Raji (cell line): ENCODE data around the gene C11orf87.

Experiments
- POLR2A ChIP-seq: IDR thresholded peaks from 2 replicates; pipeline ENCODE4 v1.6.1; 2011; ENCODE audit warnings: low read depth, low read length, control low read depth; ENCODE audit not compliant: insufficient read depth

Gene C11orf87

DNA sequence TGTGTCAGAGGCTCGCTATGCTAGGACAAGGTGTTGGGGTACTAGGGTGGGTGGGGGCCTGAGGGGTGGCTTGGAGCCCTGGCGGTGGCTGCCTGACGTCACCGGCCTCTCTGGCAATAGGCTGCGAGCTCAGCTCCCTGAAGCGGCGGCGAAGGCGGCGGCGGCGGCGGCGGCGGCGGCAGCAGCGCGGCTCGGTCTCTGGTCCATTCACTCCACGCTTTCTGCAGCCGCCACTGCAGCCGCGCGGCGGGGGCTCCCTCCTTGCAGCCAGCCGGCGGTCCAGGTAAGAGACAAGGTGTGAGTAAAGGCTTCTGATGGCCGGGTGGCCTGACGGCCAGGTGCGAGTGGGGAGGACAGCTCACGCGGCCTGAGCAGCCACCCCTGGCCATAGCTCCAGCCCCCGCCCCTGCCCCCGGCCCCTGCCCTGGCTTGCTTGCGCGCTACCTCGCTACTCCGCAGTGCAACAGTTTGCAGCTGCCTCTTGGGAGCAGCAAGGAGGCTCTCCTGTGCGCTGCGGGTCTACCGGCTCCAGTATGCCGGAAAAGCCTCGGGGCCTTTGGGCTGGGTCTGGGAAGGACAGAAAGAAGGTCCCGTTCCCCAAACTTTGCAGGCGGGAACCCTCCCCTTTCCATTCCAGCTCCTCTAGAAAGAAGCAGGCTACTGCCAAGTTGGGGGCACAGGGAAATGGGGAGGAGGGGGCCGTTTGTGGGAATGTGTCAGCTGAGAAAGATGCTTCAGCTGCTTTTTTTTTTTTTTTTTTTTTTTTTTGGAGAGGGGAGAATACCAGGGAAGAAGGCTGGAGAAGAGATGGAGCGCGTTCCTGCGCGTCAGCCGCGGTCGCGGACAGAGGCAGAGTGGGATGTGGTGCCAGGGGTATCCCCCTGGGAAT is at the start of gene C11orf87:
Gene C11orf87 (plus strand): TSS at position 210 of the 889 bp plus-strand sequence. CDS start 1,444 bp downstream, outside the sequence.
- TF ChIP-seq POLR2A, result no peak

DNA sequence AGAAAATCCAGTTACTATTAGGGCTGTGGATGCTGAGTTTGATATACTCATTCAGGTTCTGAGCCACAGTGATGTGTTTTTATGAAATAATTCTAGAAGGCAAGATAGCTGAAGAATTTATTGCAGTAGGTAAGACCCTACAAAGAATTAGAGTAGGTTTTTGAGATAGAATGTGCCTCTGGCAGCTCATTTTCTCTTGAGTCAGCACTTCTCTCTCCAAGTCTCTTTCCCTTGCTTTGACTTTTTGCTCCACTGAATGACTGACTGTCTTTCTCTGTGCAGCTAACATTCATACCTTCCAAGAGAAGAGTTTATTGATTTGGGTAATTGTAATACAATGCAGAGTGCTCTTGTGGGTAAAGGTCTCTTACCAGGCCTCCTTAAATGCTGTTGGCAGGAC is 48.0 kb upstream of the C11orf87 start:
- TF ChIP-seq POLR2A, result no peak

DNA sequence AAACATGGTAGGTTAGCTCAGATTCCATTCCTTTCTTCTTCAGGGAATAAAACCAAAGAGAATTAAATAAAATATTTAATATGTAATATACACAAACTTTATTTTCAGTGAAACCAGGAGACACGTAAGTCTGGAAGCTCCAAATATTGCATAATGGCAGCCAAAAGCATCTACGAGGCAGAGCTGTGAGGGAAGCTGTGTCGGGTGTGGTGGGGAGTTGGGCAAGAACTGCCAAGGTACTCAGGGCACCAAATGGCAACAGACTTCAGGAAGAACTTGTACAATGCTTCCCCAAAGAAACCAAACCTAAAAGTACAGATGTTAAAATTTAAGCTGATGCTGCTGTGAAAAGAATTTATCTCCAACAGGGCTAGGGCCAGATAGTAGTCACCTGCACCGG is 47.5 kb upstream of the C11orf87 start:
- TF ChIP-seq POLR2A, result no peak

DNA sequence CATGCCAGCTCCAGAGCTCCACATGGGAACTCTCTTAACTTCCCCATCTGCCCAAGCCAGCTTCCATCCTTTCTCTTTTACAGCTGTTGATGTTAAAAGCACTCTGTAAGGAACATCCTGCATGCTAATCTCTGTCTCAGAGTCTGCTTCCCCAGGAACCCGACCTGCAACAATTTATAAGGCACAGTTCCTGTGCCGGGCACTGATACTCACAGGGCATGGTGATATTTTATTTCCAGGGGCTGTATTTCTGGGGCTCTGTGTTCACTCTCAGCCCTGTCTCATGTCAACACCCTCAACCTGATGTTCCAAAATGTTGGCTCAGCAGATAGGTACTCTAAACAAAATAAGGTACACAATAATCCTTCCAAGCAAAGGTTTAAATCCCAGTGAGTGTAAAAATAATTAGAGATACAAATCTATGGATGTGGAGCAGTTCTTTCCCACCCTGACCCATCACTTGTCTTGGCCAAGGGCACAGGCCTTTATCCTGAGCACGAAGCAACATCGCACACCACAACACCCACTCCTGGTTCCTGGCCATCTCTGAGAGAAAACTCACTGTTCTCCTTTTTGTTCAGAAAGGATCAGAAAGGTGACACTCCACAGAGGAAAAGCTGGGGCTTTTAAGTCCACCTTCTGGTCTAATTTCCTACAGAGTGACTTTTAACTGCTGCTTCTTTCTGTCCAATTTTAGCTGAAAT is 44.8 kb upstream of the C11orf87 start:
- TF ChIP-seq POLR2A, result no peak

DNA sequence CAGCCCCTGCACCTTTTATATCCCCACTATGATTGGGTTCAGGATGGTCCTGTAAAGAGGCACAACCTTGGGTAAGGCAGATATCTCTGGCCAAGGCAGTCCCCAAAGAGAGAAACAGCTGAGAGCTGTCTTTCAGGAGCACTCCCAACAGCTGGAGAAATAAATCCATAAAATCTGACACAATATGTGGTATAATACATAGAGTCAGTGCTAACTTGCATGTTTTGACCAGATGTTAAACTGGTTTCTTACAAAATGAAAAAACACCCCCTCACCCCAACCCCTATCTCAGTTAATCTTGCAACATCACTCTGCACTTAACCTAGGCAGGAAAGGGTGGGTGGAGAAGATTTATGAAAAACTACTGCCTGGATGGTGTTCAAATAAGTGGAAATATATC is 44.0 kb upstream of the C11orf87 start:
- no peak for TF ChIP-seq POLR2A

DNA sequence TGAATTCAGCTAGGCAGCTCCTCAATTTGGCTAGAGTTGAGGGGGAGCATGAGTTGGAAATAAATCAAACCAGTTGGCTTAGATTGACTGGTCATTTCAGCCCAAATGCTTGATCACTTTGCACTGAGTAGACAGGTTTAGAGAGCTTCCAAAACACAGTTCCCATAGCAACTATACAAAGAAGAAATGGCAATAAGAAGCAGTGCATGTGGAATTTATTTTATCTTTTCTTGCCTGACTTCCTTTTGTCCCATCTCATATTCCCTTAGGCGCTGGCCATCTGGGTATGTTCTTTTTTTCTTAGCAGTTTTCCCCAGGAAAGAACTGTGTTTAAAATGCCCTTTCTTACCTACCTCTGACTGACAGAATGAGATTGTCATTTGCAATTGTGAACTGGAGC is 38.7 kb upstream of the C11orf87 start:
- no peak for TF ChIP-seq POLR2A

DNA sequence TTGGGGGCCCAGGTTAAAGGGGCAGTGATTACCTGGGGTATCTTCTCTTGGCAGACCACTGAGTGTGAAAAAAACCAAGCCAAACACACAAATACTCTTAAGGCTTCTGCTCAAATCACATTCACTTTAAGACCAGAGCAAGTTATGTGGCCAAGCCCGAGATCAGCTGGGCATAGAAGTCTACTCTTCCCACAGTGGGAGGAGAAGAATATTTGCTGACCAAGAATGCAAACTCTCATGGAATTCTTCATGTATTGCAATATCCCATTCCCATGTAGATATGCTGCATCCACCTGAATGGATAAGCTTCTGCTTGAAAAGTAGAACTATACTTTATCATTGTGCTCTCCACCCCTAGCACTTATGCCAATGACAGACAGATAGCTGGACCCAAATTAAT is 37.1 kb upstream of the C11orf87 start:
- TF ChIP-seq POLR2A, result no peak

DNA sequence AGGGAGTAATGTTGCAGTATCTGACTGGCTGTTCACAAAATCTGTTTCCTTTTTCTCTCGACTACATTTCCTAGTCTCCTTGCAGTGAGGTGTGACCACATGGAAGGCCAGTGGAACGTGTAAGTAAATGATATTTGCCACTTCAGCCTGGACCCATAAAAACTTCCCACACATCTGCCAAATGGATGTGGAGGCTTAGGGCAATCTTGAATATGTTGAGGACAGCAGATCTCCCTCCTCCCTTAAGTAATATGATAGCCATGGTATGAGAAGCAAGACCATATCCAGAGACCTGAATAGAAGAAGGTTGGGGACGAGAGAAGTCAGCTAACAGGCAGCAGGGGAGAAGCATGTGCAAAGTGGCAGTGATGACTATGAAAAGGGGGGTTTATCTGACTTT is 33.0 kb upstream of the C11orf87 start:
- TF ChIP-seq POLR2A, result no peak

DNA sequence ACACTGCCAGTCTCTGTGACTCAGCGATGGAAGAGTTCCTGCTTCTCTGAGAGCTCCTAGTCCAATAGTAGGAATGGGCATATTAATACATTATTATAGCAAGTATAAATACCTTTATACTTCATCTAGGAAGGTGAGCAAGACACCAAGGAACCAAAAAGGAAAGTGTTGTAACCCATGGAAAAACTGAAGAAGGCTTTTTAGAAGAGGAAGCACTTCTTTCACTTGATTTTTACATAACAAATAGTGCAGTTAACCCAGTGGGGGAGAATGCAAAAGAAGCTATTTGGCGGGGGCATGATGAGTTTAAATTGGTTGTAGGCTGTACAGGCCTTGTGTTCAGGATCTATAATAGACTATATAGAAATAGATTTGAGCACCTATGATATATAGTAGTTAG is 31.2 kb upstream of the C11orf87 start:
- TF ChIP-seq POLR2A, result no peak

DNA sequence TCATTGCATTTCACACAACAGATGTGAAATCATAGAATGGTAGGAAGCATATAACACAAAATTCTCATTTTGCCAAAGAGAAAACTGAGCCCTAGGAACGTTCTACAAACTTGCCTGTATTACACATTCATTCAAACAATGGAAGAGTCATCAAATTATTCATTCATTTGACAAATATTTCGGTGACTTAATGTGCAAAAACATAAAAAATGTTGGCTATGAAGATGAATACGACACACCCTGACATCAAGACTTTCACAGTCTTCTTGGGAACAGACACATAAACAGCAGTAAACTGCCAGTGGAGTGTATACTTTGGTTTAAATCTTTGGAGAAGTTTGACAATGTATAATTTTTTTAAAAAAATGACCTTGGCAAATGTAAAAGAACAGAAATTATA is 20.4 kb upstream of the C11orf87 start:
- no peak for TF ChIP-seq POLR2A

DNA sequence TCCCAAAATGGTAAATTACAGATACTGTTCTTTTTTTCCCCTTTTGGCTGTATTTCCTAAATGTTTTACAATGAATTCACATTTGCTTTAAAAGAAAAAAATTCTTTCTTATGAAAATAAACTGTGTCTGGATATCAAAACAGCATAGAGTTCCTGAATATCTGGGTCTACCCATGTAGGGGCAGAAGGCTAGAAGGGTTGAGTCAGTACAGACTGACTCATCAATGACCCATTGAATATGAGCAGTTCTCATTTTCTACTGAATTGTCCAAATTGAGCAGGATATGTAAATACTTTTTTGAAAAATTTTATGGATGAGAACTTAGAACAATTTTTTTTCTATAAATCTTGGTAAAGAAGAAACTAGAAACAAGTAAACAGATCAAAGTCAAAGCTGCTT is 16.3 kb upstream of the C11orf87 start:
- no peak for TF ChIP-seq POLR2A

DNA sequence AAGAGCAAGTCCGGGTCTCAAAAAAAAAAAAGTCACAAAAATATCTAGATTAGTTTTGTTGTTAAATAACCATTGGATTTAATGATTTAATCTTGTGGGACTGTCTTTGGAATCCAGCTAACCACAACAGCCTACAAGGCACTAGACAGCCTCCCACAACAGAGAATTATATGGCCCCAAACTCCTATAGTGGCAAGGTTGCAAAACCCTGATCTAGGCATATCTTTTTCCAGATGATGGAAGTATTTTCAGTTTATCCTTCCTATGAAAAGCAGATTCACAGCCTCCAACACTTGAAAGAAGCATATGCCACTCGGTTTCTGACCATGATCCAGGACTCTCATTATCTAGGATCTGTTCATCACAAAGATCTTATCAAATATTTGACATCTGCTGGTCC is 5.4 kb upstream of the C11orf87 start:
- TF ChIP-seq POLR2A, result no peak

DNA sequence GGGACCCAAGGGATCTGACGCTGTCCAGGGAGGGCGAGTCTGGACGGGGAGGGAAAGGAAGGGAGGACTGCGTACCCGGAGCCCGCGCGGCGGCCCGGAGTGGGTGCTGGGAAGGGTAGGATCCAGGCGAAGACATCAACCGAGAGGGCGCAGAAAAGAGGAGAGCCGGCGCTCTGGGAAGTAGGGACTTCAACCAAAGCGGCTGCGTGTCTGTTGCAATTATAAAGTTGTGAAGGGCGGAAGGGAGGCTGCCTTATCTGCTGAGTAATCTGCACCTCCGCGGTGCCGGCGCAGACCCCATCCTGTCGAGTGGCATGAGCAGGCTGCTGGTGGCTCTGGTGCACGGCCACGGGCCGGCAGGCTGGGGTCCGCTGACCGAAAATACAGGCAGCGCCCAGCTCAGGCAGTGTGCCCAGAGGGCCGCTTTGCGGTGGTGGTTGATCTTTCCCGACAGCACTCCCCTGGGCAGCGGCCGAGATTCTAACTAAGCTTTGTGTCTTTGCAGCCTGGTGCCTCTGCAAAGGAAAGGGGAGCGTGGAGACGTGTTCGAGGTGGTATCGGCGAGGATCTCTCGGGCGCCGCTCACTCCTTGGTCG is 978 bp downstream of the C11orf87 start:
- TF ChIP-seq POLR2A, result no peak

DNA sequence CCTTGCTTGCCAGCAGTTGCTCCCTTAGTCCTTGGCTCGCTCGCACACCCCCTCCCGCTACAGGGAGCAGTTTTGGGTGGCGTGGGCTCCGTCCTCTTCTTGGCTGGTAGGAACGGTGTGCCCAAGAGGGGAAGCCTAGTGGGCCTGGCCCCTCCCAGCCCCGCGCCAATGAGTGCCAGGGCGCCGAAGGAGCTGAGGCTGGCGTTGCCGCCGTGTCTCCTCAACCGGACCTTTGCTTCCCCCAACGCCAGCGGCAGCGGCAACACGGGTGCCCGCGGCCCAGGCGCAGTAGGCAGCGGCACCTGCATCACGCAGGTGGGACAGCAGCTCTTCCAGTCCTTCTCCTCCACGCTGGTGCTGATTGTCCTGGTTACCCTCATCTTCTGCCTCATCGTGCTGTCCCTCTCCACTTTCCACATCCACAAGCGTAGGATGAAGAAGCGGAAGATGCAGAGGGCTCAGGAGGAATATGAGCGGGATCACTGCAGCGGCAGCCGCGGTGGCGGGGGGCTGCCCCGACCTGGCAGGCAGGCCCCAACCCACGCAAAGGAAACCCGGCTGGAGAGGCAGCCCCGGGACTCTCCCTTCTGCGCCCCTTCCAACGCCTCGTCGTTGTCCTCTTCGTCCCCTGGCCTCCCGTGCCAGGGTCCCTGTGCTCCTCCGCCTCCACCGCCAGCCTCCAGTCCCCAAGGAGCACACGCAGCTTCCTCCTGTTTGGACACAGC is 1.6 kb downstream of the C11orf87 start:
- no peak for TF ChIP-seq POLR2A

DNA sequence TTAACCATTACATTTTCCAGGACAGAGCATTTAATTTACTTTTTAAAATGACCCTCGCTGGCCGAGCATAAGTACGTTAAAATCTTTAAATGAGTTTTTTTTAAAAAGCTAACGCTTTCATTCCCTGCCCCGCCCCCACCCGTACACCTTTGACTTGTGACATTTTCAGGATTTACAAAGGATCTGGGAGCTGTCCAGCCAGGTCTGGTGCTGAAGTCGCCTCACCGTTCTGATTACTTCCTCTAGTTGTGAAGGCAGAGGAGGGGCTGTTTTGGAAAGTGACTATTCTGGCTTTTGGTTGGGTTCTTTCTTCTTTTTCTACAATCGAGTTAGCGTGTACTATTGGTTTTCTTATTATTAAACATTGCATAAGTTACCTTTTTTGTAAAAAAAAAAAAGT is 2.9 kb downstream of the C11orf87 start:
- TF ChIP-seq POLR2A, result no peak

DNA sequence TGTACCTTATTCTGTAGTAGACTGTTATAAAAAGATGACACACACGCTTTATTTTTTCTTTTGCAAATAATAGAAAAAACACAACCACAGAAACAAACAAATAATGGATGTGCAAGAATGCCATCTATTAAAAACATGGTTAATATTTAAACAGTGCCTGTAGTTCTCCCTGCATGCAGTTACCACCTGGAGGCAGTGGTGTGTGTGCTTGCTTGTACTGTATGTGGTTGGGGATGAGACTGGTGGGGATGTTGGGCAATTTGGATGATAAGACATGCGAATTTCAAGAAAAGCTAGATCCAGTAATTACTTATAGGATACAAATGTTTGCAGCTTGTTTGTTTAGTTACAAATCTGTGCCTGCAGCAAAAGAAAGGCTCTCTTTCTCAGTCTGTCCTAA is 3.6 kb downstream of the C11orf87 start:
- no peak for TF ChIP-seq POLR2A
